Left ventricle myocardium inferior (tissue), 1 donor: Measurements from ENCODE around the gene HMG20B. TPM values are rescaled to one million over a fixed set of nuclear protein-coding genes. Genes with fewer than 3 reads are reported as not detected.

Experiments
- DNase-seq: peaks from one replicate; pipeline ENCODE4 v3.0.0-alpha.2; 2020
- H3K27ac ChIP-seq: fragments of 200-600 bp; replicated peaks from 2 replicates; pipeline ENCODE4 v1.8.0; 2021
- H3K27me3 ChIP-seq: fragments of 200-600 bp; 2 replicates; pipeline ENCODE4 v1.8.0; 2021; ENCODE audit warnings: low read depth
- H3K36me3 ChIP-seq: fragments of 200-600 bp; 2 replicates; pipeline ENCODE4 v1.8.0; 2021
- H3K4me1 ChIP-seq: fragments of 200-600 bp; 2 replicates; pipeline ENCODE4 v1.8.0; 2021
- H3K4me3 ChIP-seq: fragments of 200-600 bp; 2 replicates; pipeline ENCODE4 v1.8.0; 2021; ENCODE audit warnings: mild to moderate bottlenecking, moderate library complexity
- H3K9me3 ChIP-seq: fragments of 200-600 bp; replicated peaks from 2 replicates; pipeline ENCODE4 v1.8.0; 2021
- intact Hi-C: fragments of 100-400 bp; cut with micrococcal nuclease; formaldehyde crosslinking; loops from one replicate; pipeline ENCODE4 v1.11.0; 2022
- total RNA-seq: library from RNA; stranded (reverse); fragmentation: NEBNext Ultra II Directional; extraction: Animal tissue kit (Norgen Biotek cat#: 25700); gene quantifications from one replicate; pipeline ENCODE4 v1.2.1, GENCODE V29; 2021
- TF ChIP-seq, protein P1 (sequence below): fragments of 200-600 bp; IDR thresholded peaks from 2 replicates; pipeline ENCODE4 v1.8.0; 2021; ENCODE audit warnings: antibody characterized with exemption, mild to moderate bottlenecking, borderline replicate concordance
- donor health status: DM: no; HTN: yes; CAD: no; lungs with severe emphysema.

The HMG20B gene
- total RNA-seq, 1 donor from 2014 or later: 34.8 TPM

DNA sequence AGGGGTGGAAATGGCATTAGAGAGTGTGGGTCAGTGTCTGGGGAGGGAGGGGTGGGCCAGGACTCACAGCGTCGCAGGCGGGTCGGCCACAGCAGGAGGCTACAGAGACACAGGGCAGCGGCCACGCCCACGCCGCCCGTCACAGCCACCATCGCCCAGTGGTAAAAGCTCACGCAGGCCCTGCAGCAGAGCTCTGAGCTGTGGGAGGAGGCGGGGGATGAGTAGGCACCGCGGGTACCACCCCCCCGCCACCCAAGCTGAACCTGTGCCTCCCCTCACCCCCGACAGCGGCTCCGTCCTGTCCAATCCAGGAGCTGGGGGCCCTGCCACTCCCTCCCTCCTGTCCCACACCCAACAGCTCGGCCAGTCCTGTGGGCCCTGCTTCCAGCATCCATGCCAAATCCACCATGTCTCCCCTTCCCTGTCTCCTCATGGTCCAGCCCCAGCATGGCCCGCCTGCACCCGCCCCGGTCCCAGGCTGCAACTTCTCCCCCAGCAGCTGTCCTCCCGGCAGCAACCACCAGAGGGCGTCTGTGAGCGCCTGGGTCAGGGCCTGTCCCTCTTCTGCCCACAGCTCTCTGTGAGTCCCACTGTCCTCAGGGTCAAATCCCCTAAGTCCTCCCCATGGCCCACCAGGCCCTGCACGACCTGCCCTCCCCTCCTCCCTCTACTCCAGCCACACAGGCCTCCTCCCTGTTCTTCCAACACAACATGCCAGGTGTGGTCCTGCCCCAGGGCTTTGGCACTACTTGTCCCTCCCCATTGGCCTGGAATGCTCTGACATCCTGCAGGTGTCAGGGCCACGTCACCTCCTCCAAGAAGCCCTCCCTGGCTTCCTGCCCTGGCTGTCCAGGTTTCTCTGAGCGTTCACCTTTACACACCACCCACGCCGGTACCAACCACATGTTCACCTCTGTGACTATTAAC lies 27.7 kb upstream of the HMG20B start:
- TF ChIP-seq, protein P1, sequence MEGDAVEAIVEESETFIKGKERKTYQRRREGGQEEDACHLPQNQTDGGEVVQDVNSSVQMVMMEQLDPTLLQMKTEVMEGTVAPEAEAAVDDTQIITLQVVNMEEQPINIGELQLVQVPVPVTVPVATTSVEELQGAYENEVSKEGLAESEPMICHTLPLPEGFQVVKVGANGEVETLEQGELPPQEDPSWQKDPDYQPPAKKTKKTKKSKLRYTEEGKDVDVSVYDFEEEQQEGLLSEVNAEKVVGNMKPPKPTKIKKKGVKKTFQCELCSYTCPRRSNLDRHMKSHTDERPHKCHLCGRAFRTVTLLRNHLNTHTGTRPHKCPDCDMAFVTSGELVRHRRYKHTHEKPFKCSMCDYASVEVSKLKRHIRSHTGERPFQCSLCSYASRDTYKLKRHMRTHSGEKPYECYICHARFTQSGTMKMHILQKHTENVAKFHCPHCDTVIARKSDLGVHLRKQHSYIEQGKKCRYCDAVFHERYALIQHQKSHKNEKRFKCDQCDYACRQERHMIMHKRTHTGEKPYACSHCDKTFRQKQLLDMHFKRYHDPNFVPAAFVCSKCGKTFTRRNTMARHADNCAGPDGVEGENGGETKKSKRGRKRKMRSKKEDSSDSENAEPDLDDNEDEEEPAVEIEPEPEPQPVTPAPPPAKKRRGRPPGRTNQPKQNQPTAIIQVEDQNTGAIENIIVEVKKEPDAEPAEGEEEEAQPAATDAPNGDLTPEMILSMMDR: peak; percentile 94
- no peak overlapping the region for H3K27ac ChIP-seq

DNA sequence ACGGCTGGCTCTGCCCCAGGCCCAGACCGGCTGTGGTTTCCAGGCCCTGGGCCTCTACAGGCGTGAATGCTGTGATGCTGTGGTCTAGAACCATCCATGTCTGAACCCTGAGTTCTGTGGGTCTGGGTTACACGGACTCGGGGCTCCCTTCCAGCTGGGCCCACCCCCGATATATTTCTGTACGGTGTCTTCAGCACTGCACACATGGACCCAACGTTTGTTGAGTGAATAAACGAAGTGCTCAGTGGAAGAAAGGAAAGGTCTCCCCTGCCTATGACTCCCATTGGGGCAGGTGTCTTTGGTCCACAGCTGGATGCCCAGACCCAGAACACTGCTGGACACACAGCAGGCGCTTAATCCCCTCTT lies 27.1 kb upstream of the HMG20B start:
- TF ChIP-seq, protein P1: no peak
- H3K27ac ChIP-seq: no peak overlapping the region
- no peak for DNase-seq
- no peaks in the 10 kb centered on the region for H3K27me3 ChIP-seq
- peaks cover 14% of the 10 kb centered on the region for H3K36me3 ChIP-seq
- no peak overlapping the region for H3K4me3 ChIP-seq
- intact Hi-C loops: no loop called here
- H3K9me3 ChIP-seq: no peaks in the 10 kb centered on the region
- H3K4me1 ChIP-seq: peaks cover 11% of the 10 kb centered on the region

More for the DNA sequence above, 27.7 kb upstream of the HMG20B start:
- Histone ChIP-seq H3K36me3 (peaks cover 14% of the 10 kb centered on the region), H3K4me1 (peaks cover 11% of the 10 kb centered on the region), H3K9me3 (no peaks in the 10 kb centered on the region), H3K27me3 (no peaks in the 10 kb centered on the region), H3K4me3 (no peak overlapping the region)
- intact Hi-C loops: no loop called here
- DNase-seq: peak; percentile 71

DNA sequence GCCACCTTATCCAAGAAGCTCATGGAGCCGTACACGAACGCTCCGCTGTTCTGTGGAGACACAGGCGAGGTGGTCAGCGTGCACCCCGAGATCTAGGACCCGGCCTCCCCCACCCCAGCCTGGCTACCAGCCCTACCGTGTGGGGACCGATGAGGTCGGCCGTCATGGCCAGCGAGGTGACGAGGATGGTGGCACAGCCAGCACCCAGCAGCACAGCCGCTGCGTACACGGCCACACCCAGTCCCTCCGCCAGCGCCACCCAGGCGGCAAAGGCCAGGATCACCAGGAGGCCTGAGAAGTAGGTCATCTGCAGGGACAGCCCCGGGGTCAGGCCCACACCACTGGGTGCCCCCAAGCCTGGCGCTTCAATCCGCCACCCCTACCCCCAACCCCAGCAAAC lies 26.6 kb upstream of the HMG20B start:
- intact Hi-C loops: no loop called here
- Histone ChIP-seq H3K27ac (no peak overlapping the region), H3K36me3 (peaks cover 14% of the 10 kb centered on the region), H3K4me3 (no peak overlapping the region), H3K9me3 (no peaks in the 10 kb centered on the region), H3K4me1 (peaks cover 11% of the 10 kb centered on the region), H3K27me3 (no peaks in the 10 kb centered on the region)
- no peak for DNase-seq
- TF ChIP-seq, protein P1: no peak

DNA sequence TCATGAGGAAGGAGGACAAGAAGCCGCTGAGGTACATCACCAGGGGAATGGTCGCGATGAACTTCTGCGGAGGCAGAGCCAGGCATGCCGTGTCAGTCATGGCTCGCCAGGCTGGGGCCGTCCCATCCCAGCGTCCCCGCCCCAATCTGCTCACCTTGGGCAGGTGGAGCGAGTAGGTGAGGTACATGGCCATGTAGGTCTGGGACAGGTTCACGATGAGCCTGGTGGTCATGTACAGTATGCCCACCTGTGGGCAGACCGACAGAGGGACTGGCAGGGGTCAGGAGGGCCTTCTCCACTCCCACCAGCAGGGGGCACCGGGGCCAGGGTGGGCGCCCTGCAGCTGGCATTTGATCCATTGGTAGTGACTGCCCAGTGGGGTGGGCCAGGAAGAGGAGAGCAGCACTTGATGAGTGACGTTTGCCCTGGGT lies 25.4 kb upstream of the HMG20B start:
- Histone ChIP-seq H3K36me3 (peaks cover 14% of the 10 kb centered on the region), H3K9me3 (no peaks in the 10 kb centered on the region), H3K4me1 (peaks cover 11% of the 10 kb centered on the region), H3K27me3 (no peaks in the 10 kb centered on the region), H3K27ac (no peak overlapping the region), H3K4me3 (no peak overlapping the region)
- TF ChIP-seq, protein P1: peak; percentile 57
- no peak for DNase-seq
- intact Hi-C loops: no loop called here

DNA sequence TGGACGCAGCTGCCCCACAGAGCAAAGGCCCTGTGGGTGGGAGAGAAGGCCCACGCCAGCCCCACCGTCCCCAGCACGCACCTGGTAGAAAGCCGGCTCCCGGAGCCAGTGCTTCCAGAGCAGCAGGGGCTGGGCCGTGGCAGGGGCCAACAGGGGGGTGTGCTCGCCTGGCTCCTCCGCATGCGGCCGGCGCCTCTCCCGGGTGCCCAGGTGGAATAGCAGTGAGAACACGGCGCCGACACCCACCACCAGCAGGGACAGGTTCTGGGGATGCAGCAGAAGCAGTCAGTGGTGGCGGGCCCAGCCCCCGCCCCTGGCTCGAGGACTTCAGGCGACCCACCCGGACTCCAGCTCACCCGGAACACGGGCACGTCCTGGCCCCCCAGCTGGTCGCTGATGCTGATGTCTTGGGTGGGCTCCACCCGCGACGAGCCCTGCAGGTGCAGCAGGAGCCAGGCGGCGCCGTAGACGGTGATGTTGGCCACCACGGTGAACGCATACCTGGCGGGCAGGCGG lies 24.9 kb upstream of the HMG20B start:
- TF ChIP-seq, protein P1: no peak
- no peaks in the 10 kb centered on the region for H3K27me3 ChIP-seq
- H3K9me3 ChIP-seq: no peaks in the 10 kb centered on the region
- intact Hi-C loops: no loop called here
- H3K4me1 ChIP-seq: peaks cover 15% of the 10 kb centered on the region
- no peak for DNase-seq
- peaks cover 14% of the 10 kb centered on the region for H3K36me3 ChIP-seq
- H3K27ac ChIP-seq: no peak overlapping the region
- no peak overlapping the region for H3K4me3 ChIP-seq
